WTC11 (cell line): ENCODE measurements around the gene NRG2. TPM values are rescaled to one million over a fixed set of nuclear protein-coding genes. Genes with fewer than 3 reads are reported as not detected.

Experiments
- ATAC-seq: fragments of 200-7000 bp; cut with Tn5 transposase; 2 replicates; pipeline ENCODE4 v1.10.0; 2021; ENCODE audit warnings: mild to moderate bottlenecking, moderate library complexity
- CTCF ChIA-PET: fragments of 300-600 bp; sonication (Branson Sonifier 250); formaldehyde crosslinking; loops from one replicate; lab custom pipeline; 2021; ENCODE audit warnings: antibody characterized with exemption; lab: Charles Lee
- POLR2A ChIA-PET: fragments of 350-600 bp; sonication (Branson Sonifier 250); formaldehyde crosslinking; loops from one replicate; lab custom pipeline; 2021; ENCODE audit warnings: antibody characterized with exemption; lab: Charles Lee
- DNase-seq: peaks from one replicate; pipeline ENCODE4 v3.0.0; 2021; ENCODE audit warnings: low spot score
- H3K27ac Mint-ChIP-seq: 2 replicates; pipeline ENCODE4 v1.8.0; 2021; ENCODE audit warnings: mixed read lengths
- H3K27me3 Mint-ChIP-seq: 2 replicates; pipeline ENCODE4 v1.8.0; 2021; ENCODE audit warnings: low read depth, mild to moderate bottlenecking, moderate library complexity, mixed read lengths
- H3K36me3 Mint-ChIP-seq: 2 replicates; pipeline ENCODE4 v1.8.0; 2021; ENCODE audit warnings: mixed read lengths
- H3K4me1 Mint-ChIP-seq: 2 replicates; pipeline ENCODE4 v1.8.0; 2022; ENCODE audit warnings: mixed read lengths
- H3K4me3 Mint-ChIP-seq: 2 replicates; pipeline ENCODE4 v1.8.0; 2021; ENCODE audit warnings: mild to moderate bottlenecking, moderate library complexity, mixed read lengths
- H3K9me3 Mint-ChIP-seq: 2 replicates; pipeline ENCODE4 v1.8.0; 2021; ENCODE audit warnings: mixed read lengths
- EMX1 ChIP-seq: fragments of 250-450 bp; sonication (Bioruptor Pico); IDR thresholded peaks from 2 replicates; pipeline ENCODE4 v1.8.0; 2021; ENCODE audit warnings: mild to moderate bottlenecking
- ESRRA ChIP-seq: sonication (generic); formaldehyde crosslinking; IDR thresholded peaks from 2 replicates; pipeline ENCODE4 v1.8.1; 2022; ENCODE audit warnings: mild to moderate bottlenecking, missing genetic modification reagents, borderline replicate concordance
- FOXP1 ChIP-seq: sonication (generic); formaldehyde crosslinking; IDR thresholded peaks from 2 replicates; pipeline ENCODE4 v1.8.0; 2022; ENCODE audit warnings: missing genetic modification reagents, mild to moderate bottlenecking, moderate library complexity, borderline replicate concordance
- GABPB1 ChIP-seq: sonication (generic); formaldehyde crosslinking; IDR thresholded peaks from 2 replicates; pipeline ENCODE4 v1.8.1; 2023; ENCODE audit warnings: mild to moderate bottlenecking, missing genetic modification reagents
- OVOL2 ChIP-seq: fragments of 250-450 bp; sonication (Bioruptor Pico); IDR thresholded peaks from 2 replicates; pipeline ENCODE4 v1.9.0; 2021; ENCODE audit warnings: mild to moderate bottlenecking, borderline replicate concordance
- SOX15 ChIP-seq: fragments of 250-450 bp; sonication (Bioruptor Pico); IDR thresholded peaks from 2 replicates; pipeline ENCODE4 v1.9.0; 2021; ENCODE audit warnings: mild to moderate bottlenecking
- TP53 ChIP-seq: sonication (generic); formaldehyde crosslinking; IDR thresholded peaks from 2 replicates; pipeline ENCODE4 v1.8.1; 2023; ENCODE audit warnings: mild to moderate bottlenecking, missing genetic modification reagents
- ZNF121 ChIP-seq: sonication (generic); formaldehyde crosslinking; IDR thresholded peaks from 2 replicates; pipeline ENCODE4 v1.8.0; 2023; ENCODE audit warnings: missing genetic modification reagents
- total RNA-seq: library from RNA; stranded (reverse); gene quantifications from 3 replicates; pipeline ENCODE4 v1.2.3, GENCODE V29; 2021
- TF ChIP-seq, protein P1 (sequence below): sonication (generic); formaldehyde crosslinking; IDR thresholded peaks from 2 replicates; pipeline ENCODE4 v1.8.1; 2022; ENCODE audit warnings: low read depth, mild to moderate bottlenecking, moderate library complexity, missing genetic modification reagents, borderline replicate concordance
- TF ChIP-seq, protein P2 (sequence below): sonication (generic); formaldehyde crosslinking; conservative IDR thresholded peaks from 2 replicates; pipeline ENCODE4 v1.8.1; 2022; ENCODE audit warnings: mild to moderate bottlenecking, missing genetic modification reagents
- TF ChIP-seq, protein P3 (sequence below): fragments of 250-450 bp; sonication (Bioruptor Pico); IDR thresholded peaks from 2 replicates; pipeline ENCODE4 v1.9.0; 2021; ENCODE audit warnings: mild to moderate bottlenecking, borderline replicate concordance
- TF ChIP-seq, protein P4 (sequence below): sonication (generic); formaldehyde crosslinking; IDR thresholded peaks from 2 replicates; pipeline ENCODE4 v1.8.1; 2022; ENCODE audit warnings: mild to moderate bottlenecking, missing genetic modification reagents, moderate library complexity, borderline replicate concordance
- TF ChIP-seq, protein P5 (sequence below): fragments of 250-450 bp; sonication (Bioruptor Pico); IDR thresholded peaks from 2 replicates; pipeline ENCODE4 v1.9.0; 2021; ENCODE audit warnings: moderate library complexity, mild to moderate bottlenecking, inconsistent platforms, borderline replicate concordance
- TF ChIP-seq, protein P6 (sequence below): fragments of 250-450 bp; sonication (Bioruptor Pico); IDR thresholded peaks from 2 replicates; pipeline ENCODE4 v1.9.0; 2021; ENCODE audit warnings: mild to moderate bottlenecking
- TF ChIP-seq, protein P7 (sequence below): fragments of 250-450 bp; sonication (Bioruptor Pico); IDR thresholded peaks from 2 replicates; pipeline ENCODE4 v1.9.0; 2021; ENCODE audit warnings: mild to moderate bottlenecking
- TF ChIP-seq, protein P8 (sequence below): fragments of 250-450 bp; sonication (Bioruptor Pico); IDR thresholded peaks from 2 replicates; pipeline ENCODE4 v2.1.2; 2022; ENCODE audit warnings: mild to moderate bottlenecking, moderate library complexity

Gene NRG2
- total RNA-seq, 1 experiment from 2014 or later, result 0.44 TPM

DNA sequence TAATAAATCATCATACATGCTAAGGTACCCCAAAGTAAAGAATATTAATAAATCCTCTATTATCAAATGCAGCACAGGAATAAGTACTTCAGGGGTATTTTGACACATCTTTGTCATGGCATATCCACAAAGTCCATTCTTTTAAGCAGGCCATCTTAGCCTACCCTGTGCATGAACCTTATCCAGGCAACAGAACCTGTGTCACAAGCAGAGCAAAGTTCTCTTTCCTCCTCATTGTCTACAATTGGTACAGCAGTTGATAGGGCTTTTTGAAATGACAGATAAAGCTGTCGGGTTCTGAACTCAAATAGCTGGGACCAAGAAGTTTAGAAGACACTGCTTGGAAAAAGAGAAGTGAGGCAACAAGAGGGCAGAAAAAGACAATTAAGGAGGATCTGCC, 40.0 kb upstream of the NRG2 start:
- ATAC-seq (no peak), DNase-seq (no peak)
- ChIA-PET CTCF (no interaction called here), POLR2A (no interaction called here)
- Mint-ChIP-seq H3K36me3 (no peaks in the 10 kb centered on the region), H3K4me3 (no peak overlapping the region), H3K27ac (no peak overlapping the region), H3K27me3 (peaks cover 13% of the 10 kb centered on the region), H3K4me1 (peaks cover 5% of the 10 kb centered on the region), H3K9me3 (no peaks in the 10 kb centered on the region)
- TF ChIP-seq, protein P1, sequence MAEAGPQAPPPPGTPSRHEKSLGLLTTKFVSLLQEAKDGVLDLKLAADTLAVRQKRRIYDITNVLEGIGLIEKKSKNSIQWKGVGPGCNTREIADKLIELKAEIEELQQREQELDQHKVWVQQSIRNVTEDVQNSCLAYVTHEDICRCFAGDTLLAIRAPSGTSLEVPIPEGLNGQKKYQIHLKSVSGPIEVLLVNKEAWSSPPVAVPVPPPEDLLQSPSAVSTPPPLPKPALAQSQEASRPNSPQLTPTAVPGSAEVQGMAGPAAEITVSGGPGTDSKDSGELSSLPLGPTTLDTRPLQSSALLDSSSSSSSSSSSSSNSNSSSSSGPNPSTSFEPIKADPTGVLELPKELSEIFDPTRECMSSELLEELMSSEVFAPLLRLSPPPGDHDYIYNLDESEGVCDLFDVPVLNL (CRISPR knock-in tag), result no peak
- TF ChIP-seq GABPB1 (no peak), EMX1 (CRISPR knock-in tag) (no peak), OVOL2 (CRISPR knock-in tag) (no peak), ESRRA (CRISPR knock-in tag) (no peak), SOX15 (no peak), FOXP1 (CRISPR knock-in tag) (no peak), TP53 (CRISPR knock-in tag) (no peak), ZNF121 (CRISPR knock-in tag) (no peak)
- TF ChIP-seq, protein P2, sequence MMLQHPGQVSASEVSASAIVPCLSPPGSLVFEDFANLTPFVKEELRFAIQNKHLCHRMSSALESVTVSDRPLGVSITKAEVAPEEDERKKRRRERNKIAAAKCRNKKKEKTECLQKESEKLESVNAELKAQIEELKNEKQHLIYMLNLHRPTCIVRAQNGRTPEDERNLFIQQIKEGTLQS (CRISPR knock-in tag), result no peak
- TF ChIP-seq, protein P3, sequence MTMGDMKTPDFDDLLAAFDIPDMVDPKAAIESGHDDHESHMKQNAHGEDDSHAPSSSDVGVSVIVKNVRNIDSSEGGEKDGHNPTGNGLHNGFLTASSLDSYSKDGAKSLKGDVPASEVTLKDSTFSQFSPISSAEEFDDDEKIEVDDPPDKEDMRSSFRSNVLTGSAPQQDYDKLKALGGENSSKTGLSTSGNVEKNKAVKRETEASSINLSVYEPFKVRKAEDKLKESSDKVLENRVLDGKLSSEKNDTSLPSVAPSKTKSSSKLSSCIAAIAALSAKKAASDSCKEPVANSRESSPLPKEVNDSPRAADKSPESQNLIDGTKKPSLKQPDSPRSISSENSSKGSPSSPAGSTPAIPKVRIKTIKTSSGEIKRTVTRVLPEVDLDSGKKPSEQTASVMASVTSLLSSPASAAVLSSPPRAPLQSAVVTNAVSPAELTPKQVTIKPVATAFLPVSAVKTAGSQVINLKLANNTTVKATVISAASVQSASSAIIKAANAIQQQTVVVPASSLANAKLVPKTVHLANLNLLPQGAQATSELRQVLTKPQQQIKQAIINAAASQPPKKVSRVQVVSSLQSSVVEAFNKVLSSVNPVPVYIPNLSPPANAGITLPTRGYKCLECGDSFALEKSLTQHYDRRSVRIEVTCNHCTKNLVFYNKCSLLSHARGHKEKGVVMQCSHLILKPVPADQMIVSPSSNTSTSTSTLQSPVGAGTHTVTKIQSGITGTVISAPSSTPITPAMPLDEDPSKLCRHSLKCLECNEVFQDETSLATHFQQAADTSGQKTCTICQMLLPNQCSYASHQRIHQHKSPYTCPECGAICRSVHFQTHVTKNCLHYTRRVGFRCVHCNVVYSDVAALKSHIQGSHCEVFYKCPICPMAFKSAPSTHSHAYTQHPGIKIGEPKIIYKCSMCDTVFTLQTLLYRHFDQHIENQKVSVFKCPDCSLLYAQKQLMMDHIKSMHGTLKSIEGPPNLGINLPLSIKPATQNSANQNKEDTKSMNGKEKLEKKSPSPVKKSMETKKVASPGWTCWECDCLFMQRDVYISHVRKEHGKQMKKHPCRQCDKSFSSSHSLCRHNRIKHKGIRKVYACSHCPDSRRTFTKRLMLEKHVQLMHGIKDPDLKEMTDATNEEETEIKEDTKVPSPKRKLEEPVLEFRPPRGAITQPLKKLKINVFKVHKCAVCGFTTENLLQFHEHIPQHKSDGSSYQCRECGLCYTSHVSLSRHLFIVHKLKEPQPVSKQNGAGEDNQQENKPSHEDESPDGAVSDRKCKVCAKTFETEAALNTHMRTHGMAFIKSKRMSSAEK (CRISPR knock-in tag), result no peak
- TF ChIP-seq, protein P4, sequence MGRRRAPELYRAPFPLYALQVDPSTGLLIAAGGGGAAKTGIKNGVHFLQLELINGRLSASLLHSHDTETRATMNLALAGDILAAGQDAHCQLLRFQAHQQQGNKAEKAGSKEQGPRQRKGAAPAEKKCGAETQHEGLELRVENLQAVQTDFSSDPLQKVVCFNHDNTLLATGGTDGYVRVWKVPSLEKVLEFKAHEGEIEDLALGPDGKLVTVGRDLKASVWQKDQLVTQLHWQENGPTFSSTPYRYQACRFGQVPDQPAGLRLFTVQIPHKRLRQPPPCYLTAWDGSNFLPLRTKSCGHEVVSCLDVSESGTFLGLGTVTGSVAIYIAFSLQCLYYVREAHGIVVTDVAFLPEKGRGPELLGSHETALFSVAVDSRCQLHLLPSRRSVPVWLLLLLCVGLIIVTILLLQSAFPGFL (CRISPR knock-in tag), result no peak
- TF ChIP-seq, protein P5, sequence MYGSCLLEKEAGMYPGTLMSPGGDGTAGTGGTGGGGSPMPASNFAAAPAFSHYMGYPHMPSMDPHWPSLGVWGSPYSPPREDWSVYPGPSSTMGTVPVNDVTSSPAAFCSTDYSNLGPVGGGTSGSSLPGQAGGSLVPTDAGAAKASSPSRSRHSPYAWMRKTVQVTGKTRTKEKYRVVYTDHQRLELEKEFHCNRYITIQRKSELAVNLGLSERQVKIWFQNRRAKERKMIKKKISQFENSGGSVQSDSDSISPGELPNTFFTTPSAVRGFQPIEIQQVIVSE (CRISPR knock-in tag), result no peak
- TF ChIP-seq, protein P6, sequence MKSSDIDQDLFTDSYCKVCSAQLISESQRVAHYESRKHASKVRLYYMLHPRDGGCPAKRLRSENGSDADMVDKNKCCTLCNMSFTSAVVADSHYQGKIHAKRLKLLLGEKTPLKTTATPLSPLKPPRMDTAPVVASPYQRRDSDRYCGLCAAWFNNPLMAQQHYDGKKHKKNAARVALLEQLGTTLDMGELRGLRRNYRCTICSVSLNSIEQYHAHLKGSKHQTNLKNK (CRISPR knock-in tag), result no peak
- TF ChIP-seq, protein P7, sequence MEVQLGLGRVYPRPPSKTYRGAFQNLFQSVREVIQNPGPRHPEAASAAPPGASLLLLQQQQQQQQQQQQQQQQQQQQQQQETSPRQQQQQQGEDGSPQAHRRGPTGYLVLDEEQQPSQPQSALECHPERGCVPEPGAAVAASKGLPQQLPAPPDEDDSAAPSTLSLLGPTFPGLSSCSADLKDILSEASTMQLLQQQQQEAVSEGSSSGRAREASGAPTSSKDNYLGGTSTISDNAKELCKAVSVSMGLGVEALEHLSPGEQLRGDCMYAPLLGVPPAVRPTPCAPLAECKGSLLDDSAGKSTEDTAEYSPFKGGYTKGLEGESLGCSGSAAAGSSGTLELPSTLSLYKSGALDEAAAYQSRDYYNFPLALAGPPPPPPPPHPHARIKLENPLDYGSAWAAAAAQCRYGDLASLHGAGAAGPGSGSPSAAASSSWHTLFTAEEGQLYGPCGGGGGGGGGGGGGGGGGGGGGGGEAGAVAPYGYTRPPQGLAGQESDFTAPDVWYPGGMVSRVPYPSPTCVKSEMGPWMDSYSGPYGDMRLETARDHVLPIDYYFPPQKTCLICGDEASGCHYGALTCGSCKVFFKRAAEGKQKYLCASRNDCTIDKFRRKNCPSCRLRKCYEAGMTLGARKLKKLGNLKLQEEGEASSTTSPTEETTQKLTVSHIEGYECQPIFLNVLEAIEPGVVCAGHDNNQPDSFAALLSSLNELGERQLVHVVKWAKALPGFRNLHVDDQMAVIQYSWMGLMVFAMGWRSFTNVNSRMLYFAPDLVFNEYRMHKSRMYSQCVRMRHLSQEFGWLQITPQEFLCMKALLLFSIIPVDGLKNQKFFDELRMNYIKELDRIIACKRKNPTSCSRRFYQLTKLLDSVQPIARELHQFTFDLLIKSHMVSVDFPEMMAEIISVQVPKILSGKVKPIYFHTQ (CRISPR knock-in tag), result no peak
- TF ChIP-seq, protein P8, sequence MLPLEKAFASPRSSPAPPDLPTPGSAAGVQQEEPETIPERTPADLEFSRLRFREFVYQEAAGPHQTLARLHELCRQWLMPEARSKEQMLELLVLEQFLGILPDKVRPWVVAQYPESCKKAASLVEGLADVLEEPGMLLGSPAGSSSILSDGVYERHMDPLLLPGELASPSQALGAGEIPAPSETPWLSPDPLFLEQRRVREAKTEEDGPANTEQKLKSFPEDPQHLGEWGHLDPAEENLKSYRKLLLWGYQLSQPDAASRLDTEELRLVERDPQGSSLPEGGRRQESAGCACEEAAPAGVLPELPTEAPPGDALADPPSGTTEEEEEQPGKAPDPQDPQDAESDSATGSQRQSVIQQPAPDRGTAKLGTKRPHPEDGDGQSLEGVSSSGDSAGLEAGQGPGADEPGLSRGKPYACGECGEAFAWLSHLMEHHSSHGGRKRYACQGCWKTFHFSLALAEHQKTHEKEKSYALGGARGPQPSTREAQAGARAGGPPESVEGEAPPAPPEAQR (CRISPR knock-in tag), result no peak
